Bronchial epithelial cell (primary cell): Measurements from ENCODE around the gene HOXB7. TPM values are rescaled to one million over a fixed set of nuclear protein-coding genes. Genes with fewer than 3 reads are reported as not detected.

Experiments
- DNase-seq: peaks from one replicate; pipeline ENCODE4 v3.0.0-alpha.2; 2010; ENCODE audit warnings: low read depth
- FAIRE-seq: peaks from 2 replicates; lab custom pipeline; 2011; peaks lifted over from hg19 to GRCh38; lab: Jason Lieb, UNC
- H3K27me3 ChIP-seq: 2 replicates; pipeline ENCODE4 v1.5.1; 2011; ENCODE audit warnings: low read length; ENCODE audit not compliant: control insufficient read depth, insufficient read depth
- H3K36me3 ChIP-seq: 2 replicates; pipeline ENCODE4 v1.5.1; 2011; ENCODE audit warnings: low read length; ENCODE audit not compliant: control insufficient read depth, insufficient read depth
- H3K4me3 ChIP-seq: 2 replicates; pipeline ENCODE4 v1.5.1; 2011; ENCODE audit warnings: mild to moderate bottlenecking, low read depth, low read length, control low read depth
- CTCF ChIP-seq: IDR thresholded peaks from 2 replicates; pipeline ENCODE4 v1.5.1; 2011; ENCODE audit warnings: mild to moderate bottlenecking, moderate library complexity, low read length, control low read depth, inconsistent platforms; ENCODE audit not compliant: insufficient read depth, severe bottlenecking
- total RNA-seq: library from RNA; depleted of rRNA; stranded (reverse); fragments of >200 nt; gene quantifications from 2 replicates; pipeline ENCODE4 v1.2.1, GENCODE V29; 2014

Gene HOXB7
- total RNA-seq, 1 donor from 2014 or later: not detected

GRCh38 chr17:48561884-48562810 is 48.7 kb downstream of the HOXB7 start:
- H3K36me3 ChIP-seq: no peaks in the 10 kb centered on the region
- DNase-seq (no peak), FAIRE-seq (no peak)
- H3K4me3 ChIP-seq: no peak overlapping the region
- peaks cover 83% of the 10 kb centered on the region for H3K27me3 ChIP-seq
- TF ChIP-seq CTCF: no peak

DNA sequence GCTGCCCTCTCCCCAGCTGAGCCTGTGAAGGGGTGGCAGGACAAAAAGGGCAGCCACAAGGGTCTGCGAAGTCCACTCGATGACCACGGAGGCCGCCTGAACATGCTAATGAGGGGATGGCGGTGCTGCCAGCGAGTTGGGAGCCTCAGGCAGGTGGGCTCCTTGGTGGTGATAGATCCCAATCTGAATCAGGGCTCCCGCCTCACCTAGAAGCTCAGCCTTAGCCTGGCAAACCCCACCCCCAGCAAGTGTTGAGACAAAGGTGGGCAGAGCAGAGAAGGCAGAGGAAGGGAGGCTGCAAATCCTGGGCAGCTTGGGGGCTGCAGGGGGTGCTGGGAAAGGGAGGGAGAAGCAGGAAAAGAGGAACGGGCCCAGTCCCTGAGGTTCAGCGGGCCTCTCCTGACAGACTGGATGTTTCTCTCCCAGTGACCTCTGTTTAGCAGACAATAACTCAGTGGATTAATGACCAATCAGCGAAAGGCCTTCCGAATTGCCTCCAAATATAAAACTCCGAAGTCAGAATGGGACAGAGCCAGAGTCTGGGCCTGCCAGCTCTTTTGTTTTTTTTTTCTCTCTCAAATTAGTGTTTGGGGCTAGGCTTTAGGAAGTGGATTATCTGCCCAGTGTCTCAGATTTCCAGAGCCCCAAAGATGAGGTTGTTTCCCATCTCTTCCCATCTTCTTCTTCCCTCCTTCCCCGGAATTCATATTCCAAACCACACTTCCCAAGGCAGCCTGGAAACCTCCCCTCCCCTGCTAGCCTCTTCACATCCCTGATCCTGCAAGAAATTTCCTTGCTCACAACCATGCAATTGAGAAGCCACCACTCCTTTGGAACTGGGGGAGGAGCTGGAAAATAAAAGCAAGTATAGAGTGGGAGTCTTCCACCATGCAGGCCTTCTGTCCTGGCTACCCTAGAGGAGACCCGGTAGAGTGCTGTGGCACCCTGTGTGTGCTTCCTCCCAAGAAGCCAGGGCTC is 50.7 kb downstream of the HOXB7 start:
- Histone ChIP-seq H3K36me3 (no peaks in the 10 kb centered on the region), H3K4me3 (no peak overlapping the region), H3K27me3 (peaks cover 82% of the 10 kb centered on the region)
- no peak for DNase-seq
- TF ChIP-seq CTCF: no peak
- FAIRE-seq: no peak

DNA sequence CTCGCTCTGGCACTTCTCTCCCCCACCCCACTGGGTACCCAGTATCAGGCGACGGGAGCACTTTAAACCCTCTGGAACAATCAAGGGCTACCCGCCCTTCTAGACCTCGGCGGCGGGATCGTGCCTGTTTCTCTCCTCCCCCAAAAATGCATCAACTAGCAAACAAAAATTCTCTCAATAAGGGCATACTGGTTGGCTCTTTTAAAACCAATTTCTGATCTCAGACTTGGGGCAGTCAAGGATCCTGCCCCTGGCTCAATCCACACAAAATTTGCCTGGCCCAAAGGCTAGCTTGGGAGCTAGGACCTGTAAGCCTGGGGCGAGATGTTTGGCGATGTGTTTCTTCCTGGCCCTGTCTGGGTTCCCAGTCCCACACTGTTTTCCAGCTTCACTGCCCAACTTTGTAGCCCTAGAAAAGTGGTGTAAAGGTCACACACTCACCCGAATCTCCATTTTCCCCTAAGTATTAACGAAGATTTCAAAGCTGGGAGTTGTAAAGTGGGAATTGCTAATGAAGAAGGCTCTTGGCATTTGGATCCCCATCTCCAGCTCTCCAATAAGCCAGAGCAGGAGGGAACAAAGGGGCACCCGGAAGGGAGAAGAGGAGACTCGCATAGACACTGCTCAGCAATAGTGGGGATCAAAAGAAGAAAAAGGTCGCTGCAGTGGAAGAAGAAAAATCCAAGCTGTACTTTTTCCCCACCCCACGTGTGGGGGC is 51.5 kb downstream of the HOXB7 start:
- no peak overlapping the region for H3K4me3 ChIP-seq
- no peak for FAIRE-seq

DNA sequence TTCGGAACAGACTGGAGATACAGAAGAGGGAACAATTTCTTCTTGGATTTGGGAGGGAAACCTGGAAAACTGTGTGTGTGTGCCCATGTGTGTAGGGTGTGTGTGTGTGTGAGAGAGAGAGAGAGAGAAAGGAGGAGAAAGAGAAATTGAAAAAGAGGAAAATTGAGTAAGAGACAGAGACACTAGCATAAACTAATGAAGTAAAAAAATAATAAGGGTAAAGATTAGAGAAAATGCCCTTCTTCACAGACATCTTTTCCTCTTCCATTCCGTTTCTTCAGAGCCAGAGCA is 52.0 kb downstream of the HOXB7 start:
- no peak for DNase-seq
- no peak for TF ChIP-seq CTCF
- Histone ChIP-seq H3K4me3 (no peak overlapping the region), H3K27me3 (peaks cover 84% of the 10 kb centered on the region), H3K36me3 (no peaks in the 10 kb centered on the region)
- FAIRE-seq: no peak

More for the DNA sequence above, 51.5 kb downstream of the HOXB7 start:
- TF ChIP-seq CTCF: no peak
- no peak for DNase-seq
- H3K36me3 ChIP-seq: no peaks in the 10 kb centered on the region
- H3K27me3 ChIP-seq: peaks cover 82% of the 10 kb centered on the region

DNA sequence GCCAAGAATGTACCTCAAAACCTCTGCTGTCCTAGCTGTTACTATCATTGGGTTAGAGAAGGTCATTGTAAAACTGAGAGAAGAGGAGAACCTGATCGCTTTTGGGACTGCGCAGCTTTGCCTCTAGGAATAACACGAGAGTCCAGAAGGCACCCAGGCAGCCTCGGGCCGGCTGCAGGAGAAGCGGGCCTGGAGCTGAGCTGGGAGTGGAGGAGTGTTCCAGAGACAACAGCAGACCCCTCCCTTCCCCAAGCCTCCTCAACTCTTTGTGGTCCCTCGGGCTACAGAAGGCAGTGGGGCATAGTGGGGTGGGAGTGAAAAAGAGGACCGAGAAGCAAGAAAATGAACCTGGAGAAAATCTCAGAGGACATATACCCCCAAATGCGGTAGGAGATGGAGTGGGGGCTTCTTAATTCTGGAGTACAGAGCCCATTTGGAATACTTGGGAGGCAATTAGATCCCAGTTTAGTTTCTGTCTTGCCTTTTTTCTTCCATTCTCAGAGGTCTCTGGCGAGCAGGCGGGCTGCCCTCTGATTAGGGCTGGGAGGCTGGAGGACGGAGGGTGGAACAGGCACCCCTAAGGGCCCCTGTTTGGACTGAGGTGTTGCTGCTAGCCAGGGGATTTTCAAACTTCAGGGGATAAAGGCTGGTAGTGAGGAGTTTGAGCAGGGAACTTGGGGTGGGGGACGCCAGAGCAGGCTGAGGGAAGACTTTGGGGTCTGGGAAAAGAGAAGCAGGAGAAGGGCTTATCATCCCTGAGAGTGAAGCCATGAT is 52.6 kb downstream of the HOXB7 start:
- Histone ChIP-seq H3K27me3 (peaks cover 82% of the 10 kb centered on the region), H3K36me3 (no peaks in the 10 kb centered on the region), H3K4me3 (no peak overlapping the region)
- no peak for TF ChIP-seq CTCF
- DNase-seq (no peak), FAIRE-seq (no peak)
